Raji (cell line): Measurements from ENCODE around the gene TIMM8B.

Experiments used
- POLR2A ChIP-seq: IDR thresholded peaks from 2 replicates; pipeline ENCODE4 v1.6.1; 2011; ENCODE audit warnings: low read depth, low read length, control low read depth; ENCODE audit not compliant: insufficient read depth

Gene TIMM8B

GRCh38 chr11:112097734-112098528, 11.4 kb upstream of the TIMM8B start:
- TF ChIP-seq POLR2A = no peak

- no peak for TF ChIP-seq POLR2A
Measured at GRCh38 chr11:112096194-112096593, 9.6 kb upstream of the TIMM8B start.

- TF ChIP-seq POLR2A = no peak
Measured at GRCh38 chr11:112087212-112087611, 656 bp upstream of the TIMM8B start.

GRCh38 chr11:112085822-112086421, 634 bp downstream of the TIMM8B start:
- TF ChIP-seq POLR2A = no peak

- TF ChIP-seq POLR2A = no peak
Measured at GRCh38 chr11:112082729-112083128, 3.8 kb downstream of the TIMM8B start.

GRCh38 chr11:112073941-112074811, 12.4 kb downstream of the TIMM8B start, which contains the start of the genes NKAPD1 and PIH1D2:
NKAPD1 (plus strand) TSS chr11:112074299; CDS start chr11:112075575, 1,276 bp downstream.
PIH1D2 (minus strand) TSS chr11:112074017; CDS start chr11:112073174, 843 bp downstream.
- TF ChIP-seq POLR2A = peak; percentile 79

GRCh38 chr11:112062923-112063322, 23.6 kb downstream of the TIMM8B start:
- no peak for TF ChIP-seq POLR2A

GRCh38 chr11:112058103-112058502, 28.5 kb downstream of the TIMM8B start:
- no peak for TF ChIP-seq POLR2A

GRCh38 chr11:112057170-112057569, 29.4 kb downstream of the TIMM8B start:
- TF ChIP-seq POLR2A = no peak

- TF ChIP-seq POLR2A = no peak
Measured at GRCh38 chr11:112051768-112052167, 34.8 kb downstream of the TIMM8B start.

- TF ChIP-seq POLR2A = no peak
Measured at GRCh38 chr11:112050721-112051120, 35.8 kb downstream of the TIMM8B start.

GRCh38 chr11:112049777-112050176, 36.8 kb downstream of the TIMM8B start:
- TF ChIP-seq POLR2A = no peak

- no peak for TF ChIP-seq POLR2A
Measured at GRCh38 chr11:112044961-112045360, 41.6 kb downstream of the TIMM8B start.

- TF ChIP-seq POLR2A = no peak
Measured at GRCh38 chr11:112042961-112043304, 43.6 kb downstream of the TIMM8B start.

- TF ChIP-seq POLR2A = no peak
Measured at GRCh38 chr11:112042161-112042960, 44.2 kb downstream of the TIMM8B start.

- TF ChIP-seq POLR2A = no peak
Measured at GRCh38 chr11:112037527-112037926, 49.0 kb downstream of the TIMM8B start.
